Sigmoid colon (tissue), 7 donors: ENCODE measurements around the gene ADGRF4. TPM values are rescaled to one million over a fixed set of nuclear protein-coding genes. Genes with fewer than 3 reads are reported as not detected.

Experiments
- DNase-seq: peaks from one replicate; pipeline ENCODE4 v3.0.0-alpha.2; 2019
- H3K27ac ChIP-seq, 4 donors: fragments of 200-600 bp; sonication (generic); one replicate each; pipeline ENCODE4 v1.5.1; 2016 to 2019; ENCODE audit warnings: mild to moderate bottlenecking in 1 of 4
- H3K27me3 ChIP-seq, 3 donors: fragments of 200-600 bp; sonication (generic); one replicate each; pipeline ENCODE4 v1.5.1; 2019; ENCODE audit warnings: mild to moderate bottlenecking in 1 of 3
- H3K36me3 ChIP-seq, 4 donors: fragments of 200-600 bp; sonication (generic); one replicate each; pipeline ENCODE4 v1.5.1; 2016 to 2019
- H3K4me1 ChIP-seq, 4 donors: fragments of 200-600 bp; sonication (generic); one replicate each; pipeline ENCODE4 v1.5.1; 2017 to 2019
- H3K4me3 ChIP-seq, 4 donors: fragments of 200-600 bp; sonication (generic); one replicate each; pipeline ENCODE4 v1.5.1; 2017 to 2019; ENCODE audit warnings: mild to moderate bottlenecking in 2 of 4, moderate library complexity in 1 of 4
- H3K9me3 ChIP-seq, 4 donors: fragments of 200-600 bp in 3 of 4; sonication (generic) in 3 of 4; one replicate each; pipeline versions ENCODE4 v1.5.1 to v1.6.1; 2013 to 2019
- EP300 ChIP-seq, 4 donors: sonication (generic); formaldehyde crosslinking; IDR thresholded peaks; one replicate each; pipeline ENCODE4 v1.6.1; 2017; ENCODE audit warnings: antibody characterized with exemption in 4 of 4
- POLR2A ChIP-seq, 2 donors: fragments of 450-650 bp; IDR thresholded peaks; one replicate each; pipeline ENCODE4 v1.6.1; 2016; ENCODE audit warnings: antibody characterized with exemption in 2 of 2, mild to moderate bottlenecking in 2 of 2, moderate library complexity in 2 of 2
- POLR2AphosphoS5 ChIP-seq, 4 donors: sonication (generic); formaldehyde crosslinking; IDR thresholded peaks; one replicate each; pipeline ENCODE4 v1.6.1; 2017; ENCODE audit warnings: antibody characterized with exemption in 4 of 4
- WGBS, 2 donors: extraction: QIAGEN DNeasy Blood & Tissue Kit; methylation state at CpG; one replicate each; pipeline ENCODE4 v1.1.7; 2013; 5-methylcytosine and 5-hydroxymethylcytosine counted together
- intact Hi-C: fragments of 100-400 bp; cut with DNase I; formaldehyde crosslinking; loops from one replicate; pipeline ENCODE4 v1.15.1; 2023
- polyA plus RNA-seq, 3 donors: library from polyadenylated mRNA; stranded (reverse); fragments of 200-250 nt; gene quantifications; one replicate each; pipeline ENCODE4 v1.2.3, GENCODE V29; 2013
- total RNA-seq, 4 donors: library from RNA; depleted of rRNA; stranded (reverse); fragments of >200 nt; gene quantifications; one replicate each; pipeline ENCODE4 v1.1.0, GENCODE V29; 2016
- TF ChIP-seq, protein P1 (sequence below), 4 experiments: fragments of 450-650 bp in 3 of 4; fragments of 200-600 bp in 1 of 4; IDR thresholded peaks; one replicate each; pipeline ENCODE4 v1.5.1; 2016 to 2019; ENCODE audit warnings: antibody characterized with exemption in 4 of 4, mild to moderate bottlenecking in 3 of 4, moderate library complexity in 2 of 4
- donor health status: healthy with polysubstance abuse.
- donor health status: Bipolar disorder and iron deficiency.
- donor health status: healthy.

The ADGRF4 gene
- total and polyA plus RNA-seq, 7 donors, result 0.28 to 1.5 (median 0.83) TPM; not detected in 3

DNA sequence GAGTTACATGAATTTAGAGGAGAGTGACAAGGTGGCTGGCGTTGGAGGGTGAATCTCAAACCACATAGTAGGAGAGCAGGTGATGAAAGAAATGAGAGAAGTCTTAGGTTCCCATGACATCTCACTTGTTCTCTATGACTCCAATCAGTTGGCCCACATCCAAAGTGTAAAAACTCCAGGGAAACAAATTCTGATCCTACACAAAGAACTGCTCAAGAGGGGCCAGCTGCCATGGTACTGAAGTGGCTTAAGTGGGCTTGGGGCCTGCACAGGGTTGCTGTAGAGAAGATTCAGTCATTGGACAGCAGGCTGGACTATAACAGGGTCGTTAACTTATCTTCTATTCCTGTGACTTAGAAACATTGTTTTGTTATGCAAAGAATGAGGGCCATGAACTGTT lies 7.6 kb upstream of the ADGRF4 start:
- Histone ChIP-seq H3K4me3 (no peak overlapping the region), H3K9me3 (no peaks in the 10 kb centered on the region), H3K36me3 (no peaks in the 10 kb centered on the region), H3K27me3 (no peaks in the 10 kb centered on the region), H3K27ac (no peak overlapping the region), H3K4me1 (no peaks in the 10 kb centered on the region)
- intact Hi-C loops, result no loop called here
- TF ChIP-seq POLR2AphosphoS5 (IDR thresholded peaks at IDR 0.05), result no peak
- TF ChIP-seq POLR2A (IDR thresholded peaks at IDR 0.05), result no peak
- TF ChIP-seq, protein P1, sequence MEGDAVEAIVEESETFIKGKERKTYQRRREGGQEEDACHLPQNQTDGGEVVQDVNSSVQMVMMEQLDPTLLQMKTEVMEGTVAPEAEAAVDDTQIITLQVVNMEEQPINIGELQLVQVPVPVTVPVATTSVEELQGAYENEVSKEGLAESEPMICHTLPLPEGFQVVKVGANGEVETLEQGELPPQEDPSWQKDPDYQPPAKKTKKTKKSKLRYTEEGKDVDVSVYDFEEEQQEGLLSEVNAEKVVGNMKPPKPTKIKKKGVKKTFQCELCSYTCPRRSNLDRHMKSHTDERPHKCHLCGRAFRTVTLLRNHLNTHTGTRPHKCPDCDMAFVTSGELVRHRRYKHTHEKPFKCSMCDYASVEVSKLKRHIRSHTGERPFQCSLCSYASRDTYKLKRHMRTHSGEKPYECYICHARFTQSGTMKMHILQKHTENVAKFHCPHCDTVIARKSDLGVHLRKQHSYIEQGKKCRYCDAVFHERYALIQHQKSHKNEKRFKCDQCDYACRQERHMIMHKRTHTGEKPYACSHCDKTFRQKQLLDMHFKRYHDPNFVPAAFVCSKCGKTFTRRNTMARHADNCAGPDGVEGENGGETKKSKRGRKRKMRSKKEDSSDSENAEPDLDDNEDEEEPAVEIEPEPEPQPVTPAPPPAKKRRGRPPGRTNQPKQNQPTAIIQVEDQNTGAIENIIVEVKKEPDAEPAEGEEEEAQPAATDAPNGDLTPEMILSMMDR (IDR thresholded peaks at IDR 0.05), result no peak
- TF ChIP-seq EP300 (IDR thresholded peaks at IDR 0.05), result no peak
- DNase-seq, result no peak
- WGBS, 2 donors, result 84 to 88% methylated on average over 2 of the region's 2 CpGs

DNA sequence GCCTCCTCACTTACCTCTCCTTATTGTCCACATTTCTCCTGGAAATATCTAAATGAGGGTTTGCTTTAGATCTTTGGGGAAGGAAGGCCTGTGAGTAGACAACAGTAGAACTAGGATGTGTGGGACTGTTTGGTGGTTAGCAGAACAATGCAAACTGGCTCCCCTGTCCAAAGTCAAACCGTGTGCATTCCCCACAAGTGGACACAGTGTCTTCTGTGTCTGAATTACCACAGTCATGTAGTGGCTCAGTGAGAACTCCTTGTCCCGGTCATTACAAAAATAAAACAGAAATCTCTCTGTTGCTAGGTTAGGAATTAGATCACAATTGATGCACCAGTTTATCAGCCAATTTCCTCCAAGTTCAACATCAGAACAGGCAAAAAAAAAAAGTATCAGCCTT lies 455 bp upstream of the ADGRF4 start:
- no peak overlapping the region for H3K27ac ChIP-seq
- no peak overlapping the region for H3K4me3 ChIP-seq
- H3K36me3 ChIP-seq, result no peaks in the 10 kb centered on the region
- peaks cover 0 to 5% (median 2%) of the 10 kb centered on the region in 4 donors for H3K4me1 ChIP-seq
- no peaks in the 10 kb centered on the region for H3K27me3 ChIP-seq
- no peak for DNase-seq
- no peak for TF ChIP-seq POLR2A (IDR thresholded peaks at IDR 0.05)
- no peak for TF ChIP-seq EP300 (IDR thresholded peaks at IDR 0.05)
- TF ChIP-seq, protein P1 (IDR thresholded peaks at IDR 0.05), result no peak
- TF ChIP-seq POLR2AphosphoS5 (IDR thresholded peaks at IDR 0.05), result no peak
- 57 to 71% methylated on average over 2 of the region's 2 CpGs for WGBS, 2 donors
- intact Hi-C loops, result no loop called here
- H3K9me3 ChIP-seq, result no peaks in the 10 kb centered on the region

DNA sequence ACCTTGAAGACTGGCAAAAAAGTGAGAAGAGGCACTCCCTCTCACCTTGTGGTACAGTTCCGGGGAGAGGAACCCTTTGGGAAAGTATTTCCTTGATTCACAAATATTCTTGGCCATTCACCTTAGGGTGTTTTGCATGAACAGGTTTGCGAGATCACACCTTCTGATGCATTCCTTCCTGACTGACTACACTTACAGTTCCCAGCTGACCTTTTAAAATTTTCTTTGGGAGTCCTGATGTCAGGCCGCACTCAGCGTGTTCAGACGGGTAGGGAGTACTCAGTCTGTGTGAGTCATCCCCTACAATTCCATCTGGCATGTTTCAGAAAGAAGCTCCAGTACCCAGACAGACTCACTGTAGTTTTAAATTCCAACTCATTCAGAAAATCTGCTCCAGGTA lies 1.7 kb downstream of the ADGRF4 start:
- no peak overlapping the region for H3K27ac ChIP-seq
- DNase-seq, result no peak
- no peaks in the 10 kb centered on the region for H3K9me3 ChIP-seq
- 76 to 79% methylated on average over 5 of the region's 5 CpGs for WGBS, 2 donors
- peaks cover 0 to 5% (median 2%) of the 10 kb centered on the region in 4 donors for H3K4me1 ChIP-seq
- H3K27me3 ChIP-seq, result no peaks in the 10 kb centered on the region
- TF ChIP-seq POLR2A (IDR thresholded peaks at IDR 0.05) (no peak), POLR2AphosphoS5 (IDR thresholded peaks at IDR 0.05) (no peak), EP300 (IDR thresholded peaks at IDR 0.05) (no peak)
- TF ChIP-seq, protein P1 (IDR thresholded peaks at IDR 0.05), result no peak
- H3K36me3 ChIP-seq, result no peaks in the 10 kb centered on the region
- intact Hi-C loops, result no loop called here
- no peak overlapping the region for H3K4me3 ChIP-seq

DNA sequence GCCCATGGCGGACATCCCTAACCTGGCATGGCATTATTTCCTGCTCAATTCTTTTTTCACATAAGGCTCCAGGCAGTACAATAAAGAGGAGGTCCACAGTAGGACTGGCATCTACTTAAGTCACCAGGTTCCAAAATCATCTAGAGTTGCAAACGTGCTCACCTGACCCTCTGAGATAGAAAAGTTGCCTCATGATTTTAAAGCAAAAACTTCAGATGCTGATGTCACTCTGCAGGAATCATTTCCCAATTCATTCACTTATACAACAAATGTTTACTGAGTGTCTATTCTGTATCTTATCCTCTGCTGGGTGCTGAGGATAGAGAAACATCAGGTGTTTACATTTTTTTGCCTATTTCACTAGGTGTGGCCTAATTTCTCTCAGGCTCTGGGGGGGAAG lies 2.2 kb downstream of the ADGRF4 start:
- Histone ChIP-seq H3K27ac (no peak overlapping the region), H3K27me3 (no peaks in the 10 kb centered on the region), H3K9me3 (no peaks in the 10 kb centered on the region), H3K4me3 (no peak overlapping the region), H3K36me3 (no peaks in the 10 kb centered on the region), H3K4me1 (peaks cover 0 to 5% (median 2%) of the 10 kb centered on the region in 4 donors)
- DNase-seq, result no peak
- TF ChIP-seq, protein P1 (IDR thresholded peaks at IDR 0.05), result no peak
- no peak for TF ChIP-seq EP300 (IDR thresholded peaks at IDR 0.05)
- TF ChIP-seq POLR2A (IDR thresholded peaks at IDR 0.05), result no peak
- no peak for TF ChIP-seq POLR2AphosphoS5 (IDR thresholded peaks at IDR 0.05)
- intact Hi-C loops, result no loop called here
- 65 to 80% methylated on average over 2 of the region's 2 CpGs for WGBS, 2 donors

DNA sequence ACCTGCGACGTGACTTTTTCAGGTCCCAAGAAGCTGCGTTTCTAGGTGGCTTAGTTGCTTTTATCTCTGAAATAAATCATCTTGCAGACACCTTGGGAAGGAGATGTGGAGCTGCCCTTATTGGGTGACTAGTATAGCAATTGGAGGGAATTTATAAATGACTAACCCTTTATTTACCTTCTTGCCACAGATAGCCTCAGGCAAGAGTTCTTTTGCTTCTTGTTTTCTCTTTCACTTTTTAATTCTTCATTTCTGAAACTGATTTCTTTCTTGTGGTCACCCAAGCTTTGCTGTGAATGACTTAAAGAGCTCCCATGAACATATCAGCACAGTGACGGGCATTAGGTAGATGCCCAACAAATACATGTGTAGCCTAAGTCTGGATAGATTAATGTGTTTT lies 3.0 kb downstream of the ADGRF4 start:
- H3K4me3 ChIP-seq, result no peak overlapping the region
- 26 to 45% methylated on average over 4 of the region's 4 CpGs for WGBS, 2 donors
- H3K27ac ChIP-seq, result no peak overlapping the region
- peaks cover 0 to 5% (median 2%) of the 10 kb centered on the region in 4 donors for H3K4me1 ChIP-seq
- H3K36me3 ChIP-seq, result no peaks in the 10 kb centered on the region
- intact Hi-C loops, result no loop called here
- no peaks in the 10 kb centered on the region for H3K27me3 ChIP-seq
- TF ChIP-seq POLR2AphosphoS5 (IDR thresholded peaks at IDR 0.05) (no peak), EP300 (IDR thresholded peaks at IDR 0.05) (no peak), POLR2A (IDR thresholded peaks at IDR 0.05) (no peak)
- TF ChIP-seq, protein P1 (IDR thresholded peaks at IDR 0.05), result no peak
- DNase-seq, result no peak
- H3K9me3 ChIP-seq, result no peaks in the 10 kb centered on the region
